GM19193 (cell line): ENCODE measurements around the gene ITGB3.

Experiments used
- POLR2A ChIP-seq: IDR thresholded peaks from 4 replicates; pipeline ENCODE4 v1.6.1; 2011; ENCODE audit not compliant: insufficient read depth, insufficient read length; ENCODE audit errors: extremely low read depth

Gene ITGB3

GRCh38 chr17:47254403-47254943 lies 846 bp downstream of the ITGB3 start:
- no peak for TF ChIP-seq POLR2A

GRCh38 chr17:47257651-47258339 lies 4.2 kb downstream of the ITGB3 start:
- no peak for TF ChIP-seq POLR2A

- no peak for TF ChIP-seq POLR2A
These were observed 9.0 kb downstream of the ITGB3 start for GRCh38 chr17:47262586-47262985.

GRCh38 chr17:47264166-47264565 lies 10.5 kb downstream of the ITGB3 start:
- TF ChIP-seq POLR2A, result no peak

GRCh38 chr17:47265983-47266541 lies 12.4 kb downstream of the ITGB3 start:
- no peak for TF ChIP-seq POLR2A

- TF ChIP-seq POLR2A, result no peak
These were observed 13.2 kb downstream of the ITGB3 start for GRCh38 chr17:47266782-47267181.

- TF ChIP-seq POLR2A, result no peak
These were observed 13.8 kb downstream of the ITGB3 start for GRCh38 chr17:47267354-47267828.

GRCh38 chr17:47270946-47271705 lies 17.5 kb downstream of the ITGB3 start:
- no peak for TF ChIP-seq POLR2A

- no peak for TF ChIP-seq POLR2A
These were observed 18.9 kb downstream of the ITGB3 start for GRCh38 chr17:47272491-47272890.

- TF ChIP-seq POLR2A, result no peak
These were observed 19.6 kb downstream of the ITGB3 start for GRCh38 chr17:47273245-47273644.

GRCh38 chr17:47274319-47275069 lies 20.9 kb downstream of the ITGB3 start:
- TF ChIP-seq POLR2A, result no peak

GRCh38 chr17:47275245-47275984 lies 21.8 kb downstream of the ITGB3 start:
- TF ChIP-seq POLR2A, result no peak

GRCh38 chr17:47276444-47276843 lies 22.8 kb downstream of the ITGB3 start:
- no peak for TF ChIP-seq POLR2A

- no peak for TF ChIP-seq POLR2A
These were observed 23.2 kb downstream of the ITGB3 start for GRCh38 chr17:47276868-47277267.
